ENCODE measurements around the gene CBX4. TPM values are rescaled to one million over a fixed set of nuclear protein-coding genes. Genes with fewer than 3 reads are reported as not detected.

CBX4 gene
- total RNA-seq, 1 donor: 8.3 TPM

GRCh38 chr17:79875511-79875910, 36.3 kb upstream of the CBX4 start:
- TF ChIP-seq, protein P1, sequence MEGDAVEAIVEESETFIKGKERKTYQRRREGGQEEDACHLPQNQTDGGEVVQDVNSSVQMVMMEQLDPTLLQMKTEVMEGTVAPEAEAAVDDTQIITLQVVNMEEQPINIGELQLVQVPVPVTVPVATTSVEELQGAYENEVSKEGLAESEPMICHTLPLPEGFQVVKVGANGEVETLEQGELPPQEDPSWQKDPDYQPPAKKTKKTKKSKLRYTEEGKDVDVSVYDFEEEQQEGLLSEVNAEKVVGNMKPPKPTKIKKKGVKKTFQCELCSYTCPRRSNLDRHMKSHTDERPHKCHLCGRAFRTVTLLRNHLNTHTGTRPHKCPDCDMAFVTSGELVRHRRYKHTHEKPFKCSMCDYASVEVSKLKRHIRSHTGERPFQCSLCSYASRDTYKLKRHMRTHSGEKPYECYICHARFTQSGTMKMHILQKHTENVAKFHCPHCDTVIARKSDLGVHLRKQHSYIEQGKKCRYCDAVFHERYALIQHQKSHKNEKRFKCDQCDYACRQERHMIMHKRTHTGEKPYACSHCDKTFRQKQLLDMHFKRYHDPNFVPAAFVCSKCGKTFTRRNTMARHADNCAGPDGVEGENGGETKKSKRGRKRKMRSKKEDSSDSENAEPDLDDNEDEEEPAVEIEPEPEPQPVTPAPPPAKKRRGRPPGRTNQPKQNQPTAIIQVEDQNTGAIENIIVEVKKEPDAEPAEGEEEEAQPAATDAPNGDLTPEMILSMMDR (IDR thresholded peaks at IDR 0.05; ENCODE audit: insufficient read depth, low read length): no peak
- H3K4me3 ChIP-seq (ENCODE audit: low read depth, low read length): no peak overlapping the region

DNA sequence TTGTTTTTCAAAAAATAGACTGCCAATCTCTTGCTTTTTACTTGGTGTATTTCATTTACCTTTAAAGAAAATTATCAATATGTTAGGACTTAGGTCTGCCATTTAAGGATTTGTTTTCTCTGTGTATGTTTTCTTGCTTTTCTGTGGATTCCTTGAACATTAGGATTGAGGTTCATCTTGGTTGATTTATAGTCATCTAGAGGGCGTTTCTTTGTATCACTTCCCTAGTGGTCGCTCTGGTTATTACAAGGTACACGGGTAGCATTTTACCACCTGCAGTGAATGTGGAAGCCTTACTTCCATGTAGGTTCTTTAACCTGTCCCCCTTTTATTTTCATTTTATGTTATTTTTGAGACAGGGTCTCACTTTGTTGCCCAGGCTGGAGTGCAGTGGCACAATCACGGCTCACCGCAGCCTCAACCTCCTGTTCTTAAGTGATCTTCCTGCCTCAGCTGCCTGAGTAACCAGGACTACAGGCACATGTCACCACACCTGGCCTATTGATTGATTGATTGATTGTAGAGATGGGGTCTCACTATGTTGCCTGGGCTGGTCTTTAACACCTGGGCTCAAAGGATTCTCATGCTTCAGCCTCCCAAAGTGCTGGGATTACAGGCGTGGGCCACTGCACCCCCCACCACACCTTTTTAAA, 35.2 kb upstream of the CBX4 start:
- H3K4me3 ChIP-seq (ENCODE audit: low read depth, low read length): no peak overlapping the region
- TF ChIP-seq, protein P1 (IDR thresholded peaks at IDR 0.05; ENCODE audit: insufficient read depth, low read length): peak; percentile 60
- peak; percentile 31 for DNase-seq (ENCODE audit: low read depth)

More at GRCh38 chr17:79875511-79875910, 36.3 kb upstream of the CBX4 start:
- DNase-seq (ENCODE audit: low read depth): no peak

DNA sequence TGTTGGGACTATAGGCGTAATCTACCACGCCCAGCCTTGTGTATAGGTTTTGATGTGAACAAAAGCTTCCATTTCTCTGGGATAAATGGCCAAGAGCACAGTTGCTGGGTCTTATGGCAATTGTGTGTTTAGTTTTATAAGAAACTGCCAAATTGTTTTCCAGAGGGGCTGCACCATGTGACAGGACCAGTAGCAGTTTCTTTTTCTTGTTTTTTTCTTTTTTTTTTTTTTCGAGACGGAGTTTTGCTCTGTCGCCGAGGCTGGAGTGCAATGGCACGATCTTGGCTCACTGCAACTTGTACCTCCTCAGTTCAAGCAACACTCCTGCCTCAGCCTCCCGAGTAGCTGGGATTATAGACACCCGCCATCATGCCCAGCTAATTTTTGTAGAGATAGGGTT, 34.3 kb upstream of the CBX4 start:
- TF ChIP-seq, protein P1 (IDR thresholded peaks at IDR 0.05; ENCODE audit: insufficient read depth, low read length): no peak
- no peak for DNase-seq (ENCODE audit: low read depth)
- H3K4me3 ChIP-seq (ENCODE audit: low read depth, low read length): no peak overlapping the region

DNA sequence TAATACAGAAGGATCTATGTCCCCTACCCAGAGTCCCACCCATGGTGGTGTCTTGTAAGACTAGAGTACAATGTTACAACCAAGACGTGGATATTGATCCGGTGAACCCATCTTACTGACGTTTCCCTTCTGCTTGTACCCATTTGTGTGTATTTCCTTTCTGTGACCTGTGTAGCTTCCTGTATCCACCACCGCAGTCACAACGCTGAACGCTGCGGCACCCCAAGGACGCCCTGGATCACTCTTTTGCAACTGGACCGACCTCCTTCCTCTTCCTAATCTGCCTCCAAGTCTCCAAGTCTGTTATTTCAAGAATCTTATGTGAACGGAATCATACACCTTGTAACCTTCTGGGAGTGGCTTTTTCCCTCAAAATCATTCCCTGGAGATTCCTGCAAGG, 33.5 kb upstream of the CBX4 start:
- TF ChIP-seq, protein P1 (IDR thresholded peaks at IDR 0.05; ENCODE audit: insufficient read depth, low read length): no peak
- DNase-seq (ENCODE audit: low read depth): no peak
- no peak overlapping the region for H3K4me3 ChIP-seq (ENCODE audit: low read depth, low read length)

- no peak for DNase-seq (ENCODE audit: low read depth)
- TF ChIP-seq, protein P1 (IDR thresholded peaks at IDR 0.05; ENCODE audit: insufficient read depth, low read length): no peak
- H3K4me3 ChIP-seq (ENCODE audit: low read depth, low read length): no peak overlapping the region
Measured at GRCh38 chr17:79871131-79871530, 31.9 kb upstream of the CBX4 start.

GRCh38 chr17:79870540-79870939, 31.3 kb upstream of the CBX4 start:
- no peak for DNase-seq (ENCODE audit: low read depth)
- no peak overlapping the region for H3K4me3 ChIP-seq (ENCODE audit: low read depth, low read length)
- TF ChIP-seq, protein P1 (IDR thresholded peaks at IDR 0.05; ENCODE audit: insufficient read depth, low read length): no peak

Measured in fibroblast of the aortic adventitia (primary cell).